ENCODE results near the gene HGFAC. TPM values are rescaled to one million over a fixed set of nuclear protein-coding genes. Genes with fewer than 3 reads are reported as not detected.
"Not testable (repeated sequence)": the region's sequence is repeated elsewhere in the genome, so short reads cannot be mapped to it uniquely, and the experiment has no call there.

Gene HGFAC
- polyA plus RNA-seq, 1 of the 3 experiments (the other 2 are of a cell fraction): 0.43 TPM

- no peak overlapping the region for H3K27ac ChIP-seq (ENCODE audit: low read depth in 2 of 2, low read length in 1 of 2)
- DNase-seq: no peak
- H3K9ac ChIP-seq: no peak overlapping the region
- no peak overlapping the region for H3K4me3 ChIP-seq (ENCODE audit: low read depth in 2 of 2, low read length in 1 of 2)
- H2AFZ ChIP-seq (ENCODE audit: low read depth): no peak overlapping the region
- POLR2A ChIA-PET: no interaction called here
- CTCF ChIA-PET: interaction anchor here (0.9 to 1.2 kb wide), 2 partner anchors 13 to 305 kb away, joined by 3 read pairs; no protein-coding TSS in a partner anchor
- no peaks in the 10 kb centered on the region for H3K27me3 ChIP-seq (ENCODE audit: insufficient read depth)
- no peak for TF ChIP-seq TAF1 (IDR thresholded peaks at IDR 0.05; ENCODE audit: borderline replicate concordance, low read depth, low read length)
- no peak overlapping the region for H3K4me2 ChIP-seq
- H3K9me2 ChIP-seq: no peaks in the 10 kb centered on the region
- H3K4me1 ChIP-seq (ENCODE audit: control insufficient read depth in 1 of 2, insufficient read depth in 2 of 2, low read depth in 1 of 2, low read length in 1 of 2): no peaks in the 10 kb centered on the region
- WGBS (ENCODE audit: low lambda C conversion rate): 100% methylated on average over 4 of the region's 4 CpGs
- H3F3A ChIP-seq (replicated peaks; ENCODE audit: insufficient read depth): peaks cover 6% of the 10 kb centered on the region
- no peaks in the 10 kb centered on the region for H4K20me1 ChIP-seq (ENCODE audit: insufficient read depth)
- H3K36me3 ChIP-seq (replicated peaks in 1 of 2; ENCODE audit: control insufficient read depth in 1 of 2, insufficient read depth in 2 of 2, low read length in 1 of 2): no peaks in the 10 kb centered on the region
- no peaks in the 10 kb centered on the region for H3K79me2 ChIP-seq (ENCODE audit: insufficient read depth)
- no peaks in the 10 kb centered on the region for H3K9me3 ChIP-seq
Observed at GRCh38 chr4:3450643-3451042, 8.9 kb downstream of the HGFAC start.

- 67% methylated on average over 3 of the region's 3 CpGs for WGBS (ENCODE audit: low lambda C conversion rate)
- peaks cover 6% of the 10 kb centered on the region for H3F3A ChIP-seq (replicated peaks; ENCODE audit: insufficient read depth)
- POLR2A ChIA-PET: no interaction called here
Observed at GRCh38 chr4:3451956-3452355, 10.2 kb downstream of the HGFAC start.

GRCh38 chr4:3452376-3452775 lies 10.6 kb downstream of the HGFAC start:
- Histone ChIP-seq H3K27me3 (ENCODE audit: insufficient read depth) (no peaks in the 10 kb centered on the region), H3K4me1 (ENCODE audit: control insufficient read depth in 1 of 2, insufficient read depth in 2 of 2, low read depth in 1 of 2, low read length in 1 of 2) (no peaks in the 10 kb centered on the region), H3F3A (replicated peaks; ENCODE audit: insufficient read depth) (peaks cover 6% of the 10 kb centered on the region), H3K79me2 (ENCODE audit: insufficient read depth) (no peaks in the 10 kb centered on the region), H3K36me3 (replicated peaks in 1 of 2; ENCODE audit: control insufficient read depth in 1 of 2, insufficient read depth in 2 of 2, low read length in 1 of 2) (no peaks in the 10 kb centered on the region), H3K4me3 (ENCODE audit: low read depth in 2 of 2, low read length in 1 of 2) (no peak overlapping the region), H3K9ac (no peak overlapping the region), H3K9me2 (no peaks in the 10 kb centered on the region), H3K27ac (ENCODE audit: low read depth in 2 of 2, low read length in 1 of 2) (no peak overlapping the region), H4K20me1 (ENCODE audit: insufficient read depth) (no peaks in the 10 kb centered on the region), H3K4me2 (no peak overlapping the region), H3K9me3 (no peaks in the 10 kb centered on the region), H2AFZ (ENCODE audit: low read depth) (no peak overlapping the region)
- DNase-seq: no peak
- CTCF ChIA-PET: interaction anchor here (0.6 to 1.7 kb wide), 7 partner anchors 9 to 106 kb away, joined by 3 to 12 read pairs (median 4); no protein-coding TSS in a partner anchor
- 68% methylated on average over 7 of the region's 7 CpGs for WGBS (ENCODE audit: low lambda C conversion rate)
- POLR2A ChIA-PET: no interaction called here
- TF ChIP-seq PBX3 (IDR thresholded peaks at IDR 0.05) (no peak), RXRA (IDR thresholded peaks at IDR 0.05; ENCODE audit: borderline replicate concordance, low read depth) (no peak), MXI1 (IDR thresholded peaks at IDR 0.05; ENCODE audit: low read depth, low read length) (no peak), TCF12 (IDR thresholded peaks at IDR 0.05) (no peak), YY1 (IDR thresholded peaks at IDR 0.05; ENCODE audit: low read depth) (peak; percentile 27; the same call in 1 of the 2 replicates), RAD21 (IDR thresholded peaks at IDR 0.05; ENCODE audit: low read length) (peak; percentile 15; the same call in 1 of the 2 replicates), CTCF (IDR thresholded peaks at IDR 0.05) (peak; percentile 50), ZBTB33 (IDR thresholded peaks at IDR 0.05; ENCODE audit: borderline replicate concordance, low read depth) (no peak)

More at GRCh38 chr4:3451956-3452355, 10.2 kb downstream of the HGFAC start:
- no peaks in the 10 kb centered on the region for H3K4me1 ChIP-seq (ENCODE audit: control insufficient read depth in 1 of 2, insufficient read depth in 2 of 2, low read depth in 1 of 2, low read length in 1 of 2)
- no peak overlapping the region for H3K9ac ChIP-seq
- no peaks in the 10 kb centered on the region for H3K9me2 ChIP-seq
- CTCF ChIA-PET: interaction anchor here (0.6 to 1.7 kb wide), 6 partner anchors 8 to 106 kb away, joined by 3 to 12 read pairs (median 4); no protein-coding TSS in a partner anchor
- no peaks in the 10 kb centered on the region for H3K9me3 ChIP-seq
- no peaks in the 10 kb centered on the region for H4K20me1 ChIP-seq (ENCODE audit: insufficient read depth)
- no peak overlapping the region for H3K27ac ChIP-seq (ENCODE audit: low read depth in 2 of 2, low read length in 1 of 2)
- H3K36me3 ChIP-seq (replicated peaks in 1 of 2; ENCODE audit: control insufficient read depth in 1 of 2, insufficient read depth in 2 of 2, low read length in 1 of 2): no peaks in the 10 kb centered on the region
- no peak for DNase-seq
- H3K79me2 ChIP-seq (ENCODE audit: insufficient read depth): no peaks in the 10 kb centered on the region
- TF ChIP-seq SMC3 (IDR thresholded peaks at IDR 0.05; ENCODE audit: low read depth, low read length): no peak
- no peak for TF ChIP-seq TEAD4 (IDR thresholded peaks at IDR 0.05; ENCODE audit: borderline replicate concordance, insufficient read depth)
- TF ChIP-seq FOSL2 (IDR thresholded peaks at IDR 0.05; ENCODE audit: borderline replicate concordance, low read depth): peak; percentile 11; the same call in 1 of the 2 replicates
- no peak overlapping the region for H3K4me3 ChIP-seq (ENCODE audit: low read depth in 2 of 2, low read length in 1 of 2)
- H2AFZ ChIP-seq (ENCODE audit: low read depth): no peak overlapping the region
- peak overlapping the region; percentile 26; the same call in 1 of the 2 replicates for H3K4me2 ChIP-seq
- H3K27me3 ChIP-seq (ENCODE audit: insufficient read depth): no peaks in the 10 kb centered on the region

GRCh38 chr4:3455596-3455995 lies 13.8 kb downstream of the HGFAC start:
- H3F3A ChIP-seq (replicated peaks; ENCODE audit: insufficient read depth); H4K20me1 ChIP-seq (ENCODE audit: insufficient read depth); DNase-seq; POLR2A ChIA-PET; H3K27me3 ChIP-seq (ENCODE audit: insufficient read depth); H3K4me1 ChIP-seq (ENCODE audit: control insufficient read depth in 1 of 2, insufficient read depth in 2 of 2, low read depth in 1 of 2, low read length in 1 of 2); CTCF ChIA-PET; H3K79me2 ChIP-seq (ENCODE audit: insufficient read depth); H3K36me3 ChIP-seq (replicated peaks in 1 of 2; ENCODE audit: control insufficient read depth in 1 of 2, insufficient read depth in 2 of 2, low read length in 1 of 2); H3K9me2 ChIP-seq; H3K9ac ChIP-seq; H3K27ac ChIP-seq (ENCODE audit: low read depth in 2 of 2, low read length in 1 of 2); H2AFZ ChIP-seq (ENCODE audit: low read depth); H3K4me3 ChIP-seq (ENCODE audit: low read depth in 2 of 2, low read length in 1 of 2); H3K4me2 ChIP-seq; H3K9me3 ChIP-seq: not testable (repeated sequence)
- WGBS (ENCODE audit: low lambda C conversion rate): 11% methylated on average over 3 of the region's 3 CpGs
